ENCODE results near the gene CWC22. TPM values are rescaled to one million over a fixed set of nuclear protein-coding genes. Genes with fewer than 3 reads are reported as not detected.

The CWC22 gene
- total and polyA plus RNA-seq, 2 of the 13 experiments (the other 11 are each of a cell fraction or from before 2014, with no cell fraction given), result 5.7 to 29.2 TPM

GRCh38 chr2:180006781-180007579, at the start of gene CWC22 (continued):
- TF ChIP-seq MZF1 (CRISPR knock-in tag; IDR thresholded peaks at IDR 0.05; ENCODE audit: borderline replicate concordance) (0 out of 2 replicates have a peak, but pooled peaks have one; percentile 27), ZNF18 (CRISPR knock-in tag; IDR thresholded peaks at IDR 0.05; ENCODE audit: insufficient replicate concordance) (no peak), ARNT2 (CRISPR knock-in tag; IDR thresholded peaks at IDR 0.05; ENCODE audit: low read depth) (peak; percentile 83), EEA1 (CRISPR knock-in tag; IDR thresholded peaks at IDR 0.05; ENCODE audit: borderline replicate concordance) (peak; percentile 78; the same call in 1 of the 2 replicates), HNF4A (CRISPR knock-in tag; IDR thresholded peaks at IDR 0.05) (no peak), ZSCAN21 (CRISPR knock-in tag; IDR thresholded peaks at IDR 0.05; ENCODE audit: borderline replicate concordance) (0 out of 2 replicates have a peak, but pooled peaks have one; percentile 20), HMG20B (CRISPR knock-in tag; conservative IDR thresholded peaks at IDR 0.05) (peak; percentile 66; the same call in 1 of the 2 replicates), TAF15 (IDR thresholded peaks at IDR 0.05; ENCODE audit: low read depth, low read length, poor library complexity, severe bottlenecking) (no peak), ZNF430 (CRISPR knock-in tag; IDR thresholded peaks at IDR 0.05) (peak; percentile 89; the same call in 1 of the 2 replicates), ZNF788 (CRISPR knock-in tag; IDR thresholded peaks at IDR 0.05; ENCODE audit: borderline replicate concordance) (peak; percentile 94; the same call in 1 of the 2 replicates), ZNF781 (CRISPR knock-in tag; IDR thresholded peaks at IDR 0.05; ENCODE audit: borderline replicate concordance, not compliant biosample characterization) (peak; percentile 80), SKI (IDR thresholded peaks at IDR 0.05; ENCODE audit: partially characterized antibody) (no peak), ARID5B (CRISPR knock-in tag; IDR thresholded peaks at IDR 0.05) (peak; percentile 47), MTF1 (CRISPR knock-in tag; IDR thresholded peaks at IDR 0.05) (no peak), NFYB (CRISPR knock-in tag; IDR thresholded peaks at IDR 0.05) (no peak; the same call in 1 of the 2 replicates), ZBTB49 (CRISPR knock-in tag; IDR thresholded peaks at IDR 0.05; ENCODE audit: borderline replicate concordance) (peak; percentile 57; the same call in 1 of the 2 replicates), KDM6A (CRISPR knock-in tag; IDR thresholded peaks at IDR 0.05; ENCODE audit: low read depth) (no peak), ZNF367 (CRISPR knock-in tag; IDR thresholded peaks at IDR 0.05; ENCODE audit: borderline replicate concordance) (no peak), ARNTL (CRISPR knock-in tag; IDR thresholded peaks at IDR 0.05) (0 out of 2 replicates have a peak, but pooled peaks have one; percentile 52), RXRA (CRISPR knock-in tag; IDR thresholded peaks at IDR 0.05) (peak; percentile 68)
